HG02885 (cell line): Measurements from ENCODE around the gene B3GNT7.
"Not testable (repeated sequence)": the region's sequence is repeated elsewhere in the genome, so short reads cannot be mapped to it uniquely, and the experiment has no call there.

ENCODE experiments used
- ATAC-seq: cut with Tn5 transposase; IDR thresholded peaks from one replicate; pipeline ENCODE4 v1.9.1; 2021; ENCODE audit warnings: mild to moderate bottlenecking; ENCODE audit not compliant: unreplicated experiment, poor library complexity

B3GNT7 gene, protein sequence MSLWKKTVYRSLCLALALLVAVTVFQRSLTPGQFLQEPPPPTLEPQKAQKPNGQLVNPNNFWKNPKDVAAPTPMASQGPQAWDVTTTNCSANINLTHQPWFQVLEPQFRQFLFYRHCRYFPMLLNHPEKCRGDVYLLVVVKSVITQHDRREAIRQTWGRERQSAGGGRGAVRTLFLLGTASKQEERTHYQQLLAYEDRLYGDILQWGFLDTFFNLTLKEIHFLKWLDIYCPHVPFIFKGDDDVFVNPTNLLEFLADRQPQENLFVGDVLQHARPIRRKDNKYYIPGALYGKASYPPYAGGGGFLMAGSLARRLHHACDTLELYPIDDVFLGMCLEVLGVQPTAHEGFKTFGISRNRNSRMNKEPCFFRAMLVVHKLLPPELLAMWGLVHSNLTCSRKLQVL

DNA sequence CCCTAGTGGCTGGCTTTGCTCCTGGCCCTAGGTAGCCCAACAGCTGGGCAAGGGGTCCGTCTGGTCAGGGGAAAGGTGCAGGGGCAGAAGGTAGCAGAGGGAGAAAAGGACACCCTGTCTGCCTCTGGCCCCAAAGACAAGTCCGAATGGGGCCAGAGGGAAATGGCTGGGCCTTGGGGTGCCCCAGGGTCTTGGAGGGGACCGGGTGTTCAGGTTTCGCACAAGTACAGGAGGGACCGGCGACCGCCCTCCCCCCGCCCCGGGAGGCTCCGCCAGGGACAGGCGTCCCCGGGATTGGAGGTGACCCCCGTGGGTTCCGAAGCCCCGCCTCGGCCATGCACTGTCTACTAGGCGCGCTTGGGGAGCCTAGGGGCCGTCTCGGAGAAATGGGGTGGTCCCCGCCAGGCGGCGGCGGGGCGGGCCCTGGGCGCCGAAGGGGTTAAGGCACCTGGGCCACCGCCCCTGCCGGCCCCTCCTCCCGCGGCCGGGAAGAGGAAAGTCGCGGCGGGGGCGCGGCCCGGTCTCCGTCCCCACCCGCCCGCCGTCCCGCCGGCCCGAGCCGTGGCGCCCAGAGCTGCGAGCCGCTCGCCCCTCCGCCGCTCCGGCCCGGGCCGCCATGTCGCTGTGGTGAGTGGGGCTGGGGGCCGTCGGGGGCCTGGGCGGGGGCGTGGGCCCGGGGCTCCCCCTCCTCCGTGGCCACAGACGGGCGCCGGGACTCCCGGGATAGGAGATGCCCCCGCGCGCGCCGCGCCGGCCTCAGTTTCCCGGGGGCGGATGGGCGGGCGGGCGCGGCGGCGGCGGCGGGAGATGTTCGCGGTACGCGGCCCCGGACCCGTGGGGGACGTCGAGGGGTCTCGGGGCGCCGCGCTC, at the start of gene B3GNT7:
B3GNT7 (plus strand) TSS at position 523 of the 870 bp plus-strand sequence; CDS start at position 617, 94 bp downstream.
- ATAC-seq, result peak; percentile 20

DNA sequence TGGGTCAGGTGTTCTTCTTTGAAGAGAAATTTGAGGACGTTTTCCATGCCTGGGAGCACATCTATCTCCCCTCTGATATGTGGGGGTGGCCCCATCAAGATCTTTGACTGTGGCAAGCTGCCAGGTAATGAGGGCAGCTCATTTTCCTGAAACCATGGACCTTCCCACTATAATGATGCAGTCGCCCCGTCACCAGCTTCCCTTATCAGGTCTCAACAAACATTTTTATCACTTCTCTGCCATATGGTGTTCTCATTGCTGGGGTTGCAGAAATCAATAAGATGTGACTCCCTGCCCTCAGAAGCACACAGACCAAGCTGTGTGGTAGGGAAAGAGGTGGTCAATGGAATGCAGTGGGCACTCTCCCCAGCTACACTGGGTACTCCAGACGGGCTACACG, 48.4 kb upstream of the B3GNT7 start:
- no peak for ATAC-seq

DNA sequence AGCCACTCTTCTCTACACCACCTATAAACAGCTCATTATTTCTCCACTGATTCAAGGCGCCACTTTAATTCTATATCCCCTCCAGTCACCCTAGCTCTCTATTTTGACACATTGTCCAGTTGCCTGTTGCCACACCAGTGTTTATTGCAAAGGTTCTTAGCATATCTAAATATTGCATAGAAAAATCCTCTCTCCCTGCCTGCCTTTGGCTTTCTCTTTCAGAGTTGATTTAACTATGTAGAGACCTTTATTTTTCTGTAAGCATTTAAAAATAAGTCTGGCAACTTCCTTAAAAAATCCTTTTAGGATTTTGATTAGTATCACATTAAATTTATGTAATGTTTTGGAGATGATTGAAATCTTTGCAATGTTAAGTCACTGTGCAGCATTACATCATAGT, 47.9 kb upstream of the B3GNT7 start:
- no peak for ATAC-seq

DNA sequence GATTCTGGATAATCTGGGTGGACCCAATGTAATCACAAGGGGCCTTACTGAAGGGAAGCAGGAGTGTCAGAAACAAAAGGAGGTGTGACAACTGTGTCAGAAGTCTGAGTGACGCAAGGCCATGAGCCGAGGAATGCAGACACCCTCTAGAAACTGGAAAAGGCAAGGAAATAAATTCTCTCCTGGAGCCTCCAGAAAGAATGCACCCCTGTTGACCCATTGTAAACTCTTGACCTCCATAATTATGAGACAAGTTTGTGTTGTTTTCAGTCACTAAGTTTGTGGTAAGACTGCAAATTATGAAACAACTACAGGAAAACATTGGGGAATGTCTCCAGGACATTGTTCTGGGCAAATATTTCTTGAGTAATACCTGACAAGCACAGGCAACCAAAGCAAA, 47.3 kb upstream of the B3GNT7 start:
- ATAC-seq, result no peak

DNA sequence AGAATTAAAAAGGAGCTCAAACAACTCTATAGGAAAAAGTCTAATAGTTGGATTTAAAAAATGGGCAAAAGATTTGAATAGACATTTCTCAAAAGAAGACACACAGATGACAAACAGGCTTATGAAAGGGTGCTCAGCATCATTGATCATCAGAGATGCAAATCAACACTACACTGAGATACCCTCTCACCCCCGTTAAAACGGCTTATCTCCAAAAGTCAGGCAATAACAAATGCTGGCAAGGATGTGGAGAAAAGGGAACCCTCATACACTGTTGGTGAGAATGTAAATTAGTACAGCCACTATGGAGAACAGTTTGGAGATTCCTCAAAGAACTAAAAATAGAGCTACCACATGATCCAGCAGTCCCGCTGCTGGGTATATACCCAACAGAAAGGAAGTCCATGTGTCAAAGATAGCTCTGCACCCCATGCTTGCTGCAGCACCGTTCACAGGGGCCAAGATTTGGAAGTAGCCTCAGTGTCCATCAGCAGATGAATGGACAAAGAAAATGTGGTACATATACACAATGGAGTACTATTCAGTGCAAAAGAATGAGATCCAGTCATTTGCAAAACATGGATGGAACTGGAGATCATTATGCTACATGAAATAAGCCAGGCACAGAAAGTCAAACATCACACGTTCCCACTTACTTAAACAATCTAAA, 46.7 kb upstream of the B3GNT7 start:
- no peak for ATAC-seq

DNA sequence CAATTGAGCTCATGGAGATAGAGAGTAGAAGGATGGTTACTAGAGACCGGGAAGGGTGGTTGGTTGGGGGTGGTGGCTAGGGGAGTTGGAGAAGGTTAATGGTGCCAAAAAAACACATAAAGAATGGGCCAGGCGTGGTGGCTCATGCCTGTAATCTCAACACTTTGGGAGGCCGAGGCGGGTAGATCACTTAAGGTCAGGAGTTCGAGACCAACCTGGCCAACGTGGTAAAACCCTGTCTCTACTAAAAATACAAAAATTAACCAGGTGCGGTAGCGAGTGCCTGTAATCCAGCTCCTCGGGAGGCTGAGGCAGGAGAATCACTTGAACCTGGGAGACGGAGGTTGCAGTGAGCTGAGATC, 46.2 kb upstream of the B3GNT7 start:
- ATAC-seq, result not testable (repeated sequence)

DNA sequence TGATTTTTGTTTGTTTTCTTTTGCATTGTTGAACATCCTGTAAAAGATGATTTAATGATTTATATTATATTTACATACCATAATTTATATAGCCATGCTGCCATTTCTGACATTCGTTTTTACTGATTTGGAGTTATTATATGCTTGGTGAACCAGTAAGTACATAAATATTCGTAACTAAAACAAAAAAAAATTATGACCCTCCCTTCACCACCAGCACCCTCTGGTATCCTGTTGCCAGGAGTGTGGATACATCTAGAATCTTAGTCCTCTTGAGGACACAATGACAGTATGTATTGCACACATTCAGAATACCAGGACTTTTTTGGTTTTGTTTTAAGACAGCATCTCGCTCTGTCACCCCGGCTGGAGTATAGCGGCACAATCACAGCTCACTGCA, 43.9 kb upstream of the B3GNT7 start:
- ATAC-seq, result no peak

DNA sequence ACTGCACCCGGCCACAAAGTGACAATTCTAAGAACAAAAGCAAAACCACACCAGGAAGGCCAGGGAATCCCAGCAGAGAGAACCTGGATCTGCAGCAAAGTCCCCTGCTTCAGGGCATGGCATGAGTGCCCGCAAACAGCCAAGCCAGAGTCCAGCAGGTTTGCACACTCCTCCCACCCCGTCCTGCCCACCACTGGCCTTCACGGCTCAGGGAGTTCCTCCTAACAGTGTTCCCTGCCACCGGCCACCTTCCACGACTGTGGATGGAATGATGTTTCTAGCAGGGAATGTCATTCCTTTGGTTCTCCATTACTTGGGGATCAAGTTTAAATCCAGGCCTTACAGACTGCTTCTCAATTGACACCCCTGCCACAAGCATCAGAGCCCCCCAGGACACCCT, 42.0 kb upstream of the B3GNT7 start:
- no peak for ATAC-seq

DNA sequence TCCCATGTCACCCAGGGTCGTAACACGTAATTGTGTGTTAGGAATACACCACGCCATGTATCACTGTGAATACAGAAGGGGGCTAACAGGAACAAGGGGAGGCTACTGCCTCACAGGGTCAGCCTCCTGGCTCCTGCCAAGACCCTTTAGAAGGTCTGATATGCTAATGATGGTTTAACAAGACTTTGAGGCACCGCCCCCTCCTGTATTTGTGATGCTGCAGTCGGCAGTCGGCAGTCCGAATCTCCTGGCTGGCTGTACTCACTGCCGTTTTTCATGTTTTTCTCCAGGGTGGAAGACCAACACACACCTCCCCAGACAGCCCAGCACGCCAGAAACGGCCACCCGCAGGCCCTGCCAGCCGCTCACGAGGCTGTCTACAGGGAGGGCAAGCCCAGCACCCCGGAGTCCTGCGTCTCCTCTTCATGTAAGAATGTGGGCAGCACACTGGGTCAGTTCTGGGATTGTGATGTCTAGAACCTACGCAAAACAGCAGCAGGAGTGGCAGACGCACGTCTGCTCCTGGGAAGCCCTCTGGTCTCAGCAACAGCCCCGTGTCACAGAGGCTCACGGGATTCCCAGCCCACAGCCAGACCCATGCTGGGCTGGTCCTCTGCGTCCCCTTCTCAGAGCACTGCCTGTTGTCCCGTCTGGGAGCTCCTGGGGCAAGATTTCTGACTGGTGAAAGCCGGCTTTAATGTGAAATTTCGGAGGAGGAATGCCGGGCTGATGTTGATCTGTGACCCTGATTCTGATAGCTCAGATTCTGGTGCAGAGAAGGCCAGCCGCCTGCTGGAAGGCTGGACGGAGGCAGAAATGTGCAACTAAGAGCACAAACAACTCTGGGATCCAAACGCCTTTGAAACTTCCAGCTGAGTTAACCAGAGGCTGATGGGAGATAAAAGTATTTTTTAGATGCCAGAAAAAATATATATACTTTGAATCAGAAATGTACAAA, 39.7 kb upstream of the B3GNT7 start:
- no peak for ATAC-seq

DNA sequence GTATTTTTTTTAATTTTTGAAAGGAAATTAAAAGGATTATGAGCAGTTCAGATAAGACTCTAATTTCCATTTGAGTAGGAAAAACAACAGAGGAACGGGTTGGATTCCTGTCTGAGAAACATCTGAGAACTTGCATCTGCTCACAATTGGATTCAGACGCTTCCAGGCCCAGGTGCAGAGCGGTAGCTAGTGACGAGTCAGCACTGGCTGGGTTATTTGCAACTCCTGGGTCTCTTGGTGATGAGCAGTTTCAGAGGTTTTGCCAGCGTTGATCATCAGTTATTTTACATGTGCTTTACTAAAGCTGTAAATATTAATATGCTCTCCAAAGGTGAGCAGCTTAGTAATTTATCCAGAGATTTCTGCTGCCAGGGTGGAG, 39.1 kb upstream of the B3GNT7 start:
- no peak for ATAC-seq

DNA sequence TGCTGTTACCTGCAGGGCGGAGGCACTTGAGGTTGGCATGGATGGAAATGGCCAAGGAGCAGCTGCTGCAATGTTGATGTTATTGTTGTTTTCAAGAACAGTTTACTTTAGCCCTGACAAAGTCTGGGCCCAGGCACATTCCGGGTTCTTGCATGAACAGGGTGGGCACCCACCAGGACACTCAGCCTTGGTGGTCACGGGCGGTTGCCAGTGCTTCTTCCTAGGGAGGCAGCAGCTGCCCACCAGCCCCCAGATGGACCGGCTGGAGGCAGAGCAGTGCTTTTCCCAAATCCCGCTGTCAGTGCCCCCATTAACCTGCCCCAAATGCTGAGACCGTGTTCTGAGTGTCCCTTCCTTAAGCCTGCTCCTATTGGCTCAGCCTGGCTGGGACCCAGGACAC, 38.5 kb upstream of the B3GNT7 start:
- ATAC-seq, result no peak

DNA sequence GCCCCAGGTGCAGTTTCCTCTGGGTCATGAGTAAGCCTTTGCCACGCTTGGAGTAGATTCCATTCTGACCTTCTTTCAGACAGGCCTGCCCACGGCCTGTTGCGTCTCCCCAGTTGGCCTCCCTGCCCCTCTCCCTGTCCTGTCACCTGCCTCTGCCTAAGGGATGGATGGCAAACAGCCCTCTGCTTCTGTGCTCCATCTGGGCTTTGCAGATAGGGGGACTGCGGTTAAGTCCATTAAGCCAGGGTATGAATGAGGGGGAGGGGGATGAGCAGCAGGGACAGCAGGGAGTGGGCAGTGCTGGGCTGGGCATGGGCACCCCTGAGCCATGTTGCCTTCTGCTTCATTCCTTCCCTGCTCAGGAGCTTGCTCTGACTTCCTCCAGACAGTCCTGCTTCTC, 37.6 kb upstream of the B3GNT7 start:
- ATAC-seq, result no peak

DNA sequence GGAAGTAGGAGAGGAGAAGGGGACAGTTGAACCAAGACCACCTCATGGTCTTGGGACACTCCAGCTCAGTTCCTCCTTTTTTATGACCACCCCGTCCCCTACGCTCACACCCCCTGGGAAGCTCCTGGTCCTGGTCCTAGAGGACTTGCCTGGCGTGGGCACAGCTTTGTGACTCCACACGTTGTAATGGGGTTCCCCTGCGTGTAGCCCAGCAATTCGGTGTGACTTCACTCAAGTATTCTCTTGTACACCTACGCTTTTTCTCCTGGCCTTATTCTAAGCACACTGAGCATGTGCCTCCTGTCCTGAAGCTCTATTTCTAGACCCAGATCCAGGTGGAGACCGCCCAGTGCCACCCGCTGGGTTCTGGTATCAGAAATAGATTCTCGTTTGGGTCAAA, 36.1 kb upstream of the B3GNT7 start:
- no peak for ATAC-seq

DNA sequence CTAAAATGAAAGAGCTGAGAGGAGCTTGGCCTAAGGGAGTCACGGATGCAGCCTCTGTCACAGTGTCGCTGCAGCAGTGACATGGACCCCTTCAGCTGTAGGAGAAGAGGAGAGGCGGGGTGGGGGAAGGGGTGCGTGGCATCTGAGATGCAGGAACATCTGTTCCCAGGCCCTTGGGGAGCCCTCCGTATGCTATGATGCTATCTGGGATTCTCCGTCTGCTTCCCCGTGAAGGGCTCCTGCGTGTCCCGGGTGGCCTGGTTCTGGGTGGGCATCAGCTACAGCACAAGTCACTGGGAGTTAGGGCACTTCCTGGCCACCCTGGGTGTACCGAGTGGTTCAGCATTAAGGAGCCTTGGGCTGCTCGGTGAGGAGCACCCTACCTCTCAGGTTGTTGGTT, 35.6 kb upstream of the B3GNT7 start:
- ATAC-seq, result no peak

DNA sequence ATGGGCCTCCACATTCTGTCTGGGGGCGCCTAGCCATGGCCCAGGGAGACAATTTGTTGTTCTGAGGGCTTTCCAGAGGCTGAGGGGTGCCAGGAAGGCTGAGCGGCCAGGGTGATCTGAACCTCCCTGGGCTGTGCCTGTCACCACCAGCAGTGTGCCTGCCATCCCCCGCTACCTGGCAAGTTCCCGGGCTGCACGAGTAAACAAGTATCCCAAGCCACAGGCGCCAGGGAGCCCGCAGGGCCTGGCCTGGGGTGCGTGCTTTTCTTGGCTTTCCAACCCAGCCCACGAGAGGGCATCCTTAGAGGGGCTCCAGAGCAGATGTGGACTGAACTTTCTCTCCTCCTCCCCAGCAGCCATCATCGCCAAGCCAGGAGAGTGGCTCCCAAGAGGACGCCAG, 35.1 kb upstream of the B3GNT7 start:
- no peak for ATAC-seq

DNA sequence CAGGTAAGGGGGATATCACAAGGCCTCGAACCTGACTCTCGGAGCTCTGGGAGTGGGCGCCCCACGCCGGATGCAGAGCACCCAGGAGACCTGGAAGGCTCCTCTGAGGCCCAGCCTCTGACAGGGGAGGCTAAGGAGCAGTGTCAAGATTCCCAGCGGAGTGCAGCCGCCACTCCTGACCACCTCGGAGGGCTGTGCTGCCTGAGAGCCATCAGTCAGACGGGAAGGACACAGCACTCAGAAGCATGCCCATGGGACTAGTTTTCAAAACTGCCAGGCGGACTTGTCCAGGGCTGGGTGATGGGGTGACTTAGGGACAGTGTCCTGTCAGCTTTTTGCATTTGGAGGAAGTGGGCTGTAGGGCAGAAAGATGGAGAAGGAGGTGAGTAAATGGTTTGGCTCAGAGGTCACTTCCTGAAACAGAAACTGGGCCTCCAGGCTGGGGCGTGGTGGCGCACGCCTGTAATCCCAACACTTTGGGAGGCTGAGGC, 34.6 kb upstream of the B3GNT7 start:
- ATAC-seq, result no peak

DNA sequence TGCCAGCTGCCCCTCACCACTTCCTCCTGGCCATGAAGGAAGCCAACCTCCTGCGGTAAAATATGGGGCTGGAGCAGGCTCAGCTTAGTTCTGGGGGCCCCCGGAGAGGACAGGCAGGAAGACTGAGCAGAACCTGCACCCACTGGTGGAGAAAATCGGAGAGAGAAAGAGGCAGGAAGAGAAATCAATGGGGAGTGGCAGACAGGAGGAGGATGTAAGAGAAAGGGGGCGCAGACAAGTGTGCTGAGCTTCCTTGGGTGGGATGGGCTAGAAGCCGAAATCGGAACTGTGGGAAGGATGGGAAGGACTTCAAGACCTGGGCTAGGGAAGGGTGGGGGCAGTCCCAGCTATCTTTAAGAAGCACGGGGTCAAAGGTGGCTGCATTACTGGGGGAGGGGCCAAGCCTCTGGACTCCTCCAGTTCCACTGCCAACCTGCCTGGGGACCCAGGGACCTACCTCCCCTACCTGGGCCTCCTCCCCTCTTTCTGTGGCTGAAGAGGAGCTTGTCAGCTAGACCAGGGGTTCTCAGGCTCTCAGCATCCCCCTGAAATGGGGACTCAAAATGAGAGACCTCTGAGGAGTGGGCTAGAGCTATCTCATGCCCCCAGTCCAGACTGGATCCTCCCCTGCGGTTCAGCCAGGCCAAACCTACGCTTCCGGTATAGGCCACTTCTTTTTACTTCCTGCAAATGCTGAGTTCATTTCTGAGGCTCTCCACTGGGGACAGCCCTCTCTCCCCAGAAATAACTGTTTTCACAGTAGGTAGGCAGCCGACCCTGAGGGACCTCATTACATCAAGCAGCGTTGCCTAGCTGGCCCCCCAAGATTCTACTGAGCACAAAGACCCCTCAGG, 33.6 kb upstream of the B3GNT7 start:
- ATAC-seq, result peak; percentile 89

DNA sequence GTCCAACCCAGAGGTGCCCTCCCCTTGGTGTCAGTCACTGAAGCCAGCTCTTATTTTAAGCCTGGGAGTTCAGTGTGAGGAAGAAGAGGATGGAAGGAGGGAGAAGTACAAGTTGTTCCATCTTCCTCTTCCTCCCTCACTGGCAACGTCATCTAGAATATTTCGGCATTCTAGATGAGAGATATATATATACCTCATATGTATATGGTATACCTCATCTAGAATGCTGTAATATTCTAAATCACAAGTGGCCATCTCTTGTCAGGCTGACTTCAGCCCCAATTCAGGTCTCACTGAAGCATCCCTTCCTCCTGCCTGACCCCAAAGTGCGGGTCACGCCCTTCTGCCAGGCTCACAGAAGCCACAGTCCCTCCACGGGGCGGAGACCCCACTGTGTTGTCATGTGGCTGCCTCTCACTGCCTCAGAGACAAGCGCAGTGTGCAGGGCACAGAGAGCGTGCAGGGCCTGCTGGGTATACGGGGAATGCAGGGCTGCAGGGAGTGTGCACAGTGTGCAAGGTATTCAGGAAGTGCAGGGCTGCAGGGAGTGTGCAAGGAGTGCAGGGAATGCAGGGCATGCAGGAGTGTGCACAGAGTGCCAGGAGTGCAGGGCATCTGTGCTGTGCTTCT, 32.8 kb upstream of the B3GNT7 start:
- ATAC-seq, result peak; percentile 10
